Karpas-422 (cell line): ENCODE measurements around the gene TCF7L2. TPM values are rescaled to one million over a fixed set of nuclear protein-coding genes. Genes with fewer than 3 reads are reported as not detected.
A peak's percentile ranks its signal among the peaks of the same experiment; 100 is the strongest.

Source experiments
- DNase-seq: peaks from one replicate; pipeline ENCODE4 v3.0.0-alpha.2; 2015
- H2AFZ ChIP-seq: fragments of 200-600 bp; sonication (generic); 2 replicates; pipeline ENCODE4 v1.6.1; 2014; ENCODE audit warnings: antibody characterized with exemption, low read length, mixed read lengths
- H3K27ac ChIP-seq: fragments of 200-600 bp; sonication (generic); 2 replicates; pipeline ENCODE4 v1.5.1; 2014; ENCODE audit warnings: mild to moderate bottlenecking, low read length, moderate library complexity
- H3K27me3 ChIP-seq: fragments of 200-600 bp; sonication (generic); 2 replicates; pipeline ENCODE4 v1.6.1; 2014; ENCODE audit warnings: low read length, mixed read lengths
- H3K36me3 ChIP-seq: fragments of 200-600 bp; sonication (generic); 2 replicates; pipeline ENCODE4 v1.6.1; 2014; ENCODE audit warnings: low read length, mixed read lengths; ENCODE audit not compliant: insufficient read depth
- H3K4me1 ChIP-seq: fragments of 200-600 bp; sonication (generic); 2 replicates; pipeline ENCODE4 v1.6.1; 2014; ENCODE audit warnings: mild to moderate bottlenecking, low read length, mixed read lengths
- H3K4me2 ChIP-seq: fragments of 200-600 bp; sonication (generic); 2 replicates; pipeline ENCODE4 v1.6.1; 2014; ENCODE audit warnings: low read length, low read depth, mild to moderate bottlenecking; ENCODE audit not compliant: poor library complexity, severe bottlenecking
- H3K4me3 ChIP-seq: fragments of 200-600 bp; sonication (generic); 2 replicates; pipeline ENCODE4 v1.5.1; 2014; ENCODE audit warnings: mild to moderate bottlenecking, antibody characterized with exemption, low read length, mixed read lengths
- H3K79me2 ChIP-seq: fragments of 200-600 bp; sonication (generic); 2 replicates; pipeline ENCODE4 v1.6.1; 2014; ENCODE audit warnings: mild to moderate bottlenecking, low read length, mixed read lengths
- H3K9ac ChIP-seq: fragments of 200-600 bp; sonication (generic); 2 replicates; pipeline ENCODE4 v1.6.0; 2014; ENCODE audit warnings: low read length
- H3K9me2 ChIP-seq: fragments of 200-600 bp; sonication (generic), shearing (Covaris generic); replicated peaks from 2 replicates; pipeline ENCODE4 v1.6.0; 2014; ENCODE audit warnings: mild to moderate bottlenecking, low read length, moderate library complexity; ENCODE audit not compliant: insufficient read depth
- H3K9me3 ChIP-seq: fragments of 300-700, 200-600 bp; sonication (generic); 2 replicates; pipeline ENCODE4 v1.6.1; 2014; ENCODE audit warnings: low read length, mixed read lengths
- H4K20me1 ChIP-seq: fragments of 200-600 bp; sonication (generic); 2 replicates; pipeline ENCODE4 v1.6.1; 2014; ENCODE audit warnings: mild to moderate bottlenecking, antibody characterized with exemption, low read length, low read depth; ENCODE audit not compliant: insufficient read depth
- total RNA-seq: library from RNA; depleted of rRNA; stranded (reverse); fragments of >200 nt; shearing (Covaris generic); gene quantifications from 2 replicates; pipeline ENCODE4 v1.2.3, GENCODE V29; 2014; ENCODE audit warnings: low replicate concordance

TCF7L2 gene
- total RNA-seq, 1 experiment from 2014 or later, result not detected

- Histone ChIP-seq H3K36me3 (no peaks in the 10 kb centered on the region), H3K4me2 (no peak overlapping the region), H3K79me2 (no peaks in the 10 kb centered on the region), H3K9me3 (no peaks in the 10 kb centered on the region), H4K20me1 (no peaks in the 10 kb centered on the region), H3K4me3 (no peak overlapping the region), H3K9me2 (no peaks in the 10 kb centered on the region), H2AFZ (no peak overlapping the region), H3K9ac (no peak overlapping the region), H3K27ac (no peak overlapping the region), H3K27me3 (no peaks in the 10 kb centered on the region), H3K4me1 (no peaks in the 10 kb centered on the region)
- DNase-seq, result no peak
Measured at GRCh38 chr10:112927980-112928379, 22.1 kb upstream of the TCF7L2 start.

DNA sequence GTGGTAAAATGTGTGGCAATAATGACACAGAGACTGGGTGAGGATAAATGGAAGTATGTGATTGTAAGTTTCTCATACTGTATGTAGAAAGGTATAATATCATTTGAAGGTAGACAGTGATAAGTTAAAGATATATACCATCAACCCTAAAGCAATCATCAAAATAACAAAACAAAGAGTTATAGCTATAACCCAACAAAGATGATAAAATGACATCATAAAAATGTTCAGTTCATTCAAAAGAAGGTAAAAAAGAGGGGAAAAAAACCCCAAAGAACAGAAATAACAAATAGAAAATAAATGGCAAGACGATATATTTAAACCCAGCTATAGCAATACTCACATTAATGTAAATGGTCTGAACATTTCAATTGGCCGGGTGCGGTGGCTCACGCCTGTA is 17.4 kb upstream of the TCF7L2 start:
- Histone ChIP-seq H3K4me3 (no peak overlapping the region), H3K36me3 (no peaks in the 10 kb centered on the region), H3K79me2 (no peaks in the 10 kb centered on the region), H3K27me3 (no peaks in the 10 kb centered on the region), H4K20me1 (no peaks in the 10 kb centered on the region), H3K4me2 (no peak overlapping the region), H3K9ac (no peak overlapping the region), H3K9me3 (no peaks in the 10 kb centered on the region), H3K27ac (no peak overlapping the region), H3K9me2 (no peaks in the 10 kb centered on the region), H3K4me1 (no peaks in the 10 kb centered on the region), H2AFZ (no peak overlapping the region)
- DNase-seq, result no peak

- H3K27ac ChIP-seq, result no peak overlapping the region
- no peak overlapping the region for H3K4me3 ChIP-seq
- no peaks in the 10 kb centered on the region for H3K9me3 ChIP-seq
- no peaks in the 10 kb centered on the region for H3K36me3 ChIP-seq
- H3K9me2 ChIP-seq, result no peaks in the 10 kb centered on the region
- DNase-seq, result no peak
- no peaks in the 10 kb centered on the region for H3K27me3 ChIP-seq
- H3K4me2 ChIP-seq, result no peak overlapping the region
- H2AFZ ChIP-seq, result no peak overlapping the region
- no peaks in the 10 kb centered on the region for H4K20me1 ChIP-seq
- no peaks in the 10 kb centered on the region for H3K79me2 ChIP-seq
- no peaks in the 10 kb centered on the region for H3K4me1 ChIP-seq
- H3K9ac ChIP-seq, result no peak overlapping the region
Measured at GRCh38 chr10:112934193-112934592, 15.9 kb upstream of the TCF7L2 start.

GRCh38 chr10:112938808-112939482 is 11.1 kb upstream of the TCF7L2 start:
- Histone ChIP-seq H3K4me3 (no peak overlapping the region), H3K4me2 (no peak overlapping the region), H3K9me3 (no peaks in the 10 kb centered on the region), H3K27ac (no peak overlapping the region), H3K9ac (no peak overlapping the region), H4K20me1 (no peaks in the 10 kb centered on the region), H3K36me3 (no peaks in the 10 kb centered on the region), H3K79me2 (no peaks in the 10 kb centered on the region), H3K27me3 (no peaks in the 10 kb centered on the region), H2AFZ (no peak overlapping the region), H3K9me2 (no peaks in the 10 kb centered on the region), H3K4me1 (no peaks in the 10 kb centered on the region)
- no peak for DNase-seq

DNA sequence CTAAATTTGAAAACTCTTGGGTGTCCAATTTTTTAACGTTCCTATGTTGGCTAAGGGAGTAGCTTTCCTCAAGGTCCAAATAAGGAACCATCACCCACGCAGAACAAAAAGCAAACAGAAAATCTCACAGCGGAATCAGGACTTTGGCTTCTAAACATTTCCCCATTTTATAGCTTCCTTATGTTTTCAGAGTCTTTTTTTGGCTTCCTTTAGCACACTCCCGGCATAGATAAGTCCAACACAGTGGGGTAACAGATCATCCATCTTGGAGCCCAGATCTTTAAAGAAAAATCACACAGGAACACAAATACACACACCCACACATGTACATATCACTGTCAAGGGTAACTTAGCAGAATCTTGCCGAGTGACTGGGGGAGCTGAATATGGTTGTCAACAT is 4.2 kb upstream of the TCF7L2 start:
- H3K9me3 ChIP-seq, result no peaks in the 10 kb centered on the region
- no peak overlapping the region for H3K4me2 ChIP-seq
- no peaks in the 10 kb centered on the region for H3K27me3 ChIP-seq
- H3K79me2 ChIP-seq, result no peaks in the 10 kb centered on the region
- H3K9me2 ChIP-seq, result no peaks in the 10 kb centered on the region
- H3K4me3 ChIP-seq, result no peak overlapping the region
- no peak for DNase-seq
- H3K9ac ChIP-seq, result no peak overlapping the region
- no peaks in the 10 kb centered on the region for H4K20me1 ChIP-seq
- H3K4me1 ChIP-seq, result peaks cover 3% of the 10 kb centered on the region
- H2AFZ ChIP-seq, result no peak overlapping the region
- no peak overlapping the region for H3K27ac ChIP-seq
- H3K36me3 ChIP-seq, result no peaks in the 10 kb centered on the region

DNA sequence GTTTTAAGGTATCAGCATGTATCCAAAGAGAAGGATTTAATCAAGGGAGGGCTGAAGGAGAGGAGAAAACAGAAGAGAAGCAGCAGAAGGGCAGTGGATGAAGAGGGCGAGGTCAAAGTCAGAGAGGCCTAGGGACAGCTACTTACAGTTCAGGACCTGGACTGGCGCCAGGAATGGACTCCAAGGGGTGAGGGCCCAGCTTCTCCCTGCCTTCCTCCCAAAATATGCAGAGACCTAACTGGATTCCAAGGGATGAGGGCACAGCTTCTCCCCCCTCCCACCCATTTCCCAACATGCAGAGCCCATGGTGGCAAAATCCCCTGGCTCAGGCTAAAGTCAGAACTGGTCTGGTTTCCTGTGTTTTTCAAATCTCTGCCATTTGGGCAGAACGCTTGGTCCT is 3.4 kb upstream of the TCF7L2 start:
- H3K4me1 ChIP-seq, result peaks cover 3% of the 10 kb centered on the region
- no peaks in the 10 kb centered on the region for H3K9me2 ChIP-seq
- no peaks in the 10 kb centered on the region for H4K20me1 ChIP-seq
- no peak overlapping the region for H2AFZ ChIP-seq
- no peak for DNase-seq
- no peaks in the 10 kb centered on the region for H3K27me3 ChIP-seq
- no peak overlapping the region for H3K27ac ChIP-seq
- no peak overlapping the region for H3K9ac ChIP-seq
- H3K9me3 ChIP-seq, result no peaks in the 10 kb centered on the region
- no peak overlapping the region for H3K4me3 ChIP-seq
- H3K4me2 ChIP-seq, result no peak overlapping the region
- H3K79me2 ChIP-seq, result no peaks in the 10 kb centered on the region
- no peaks in the 10 kb centered on the region for H3K36me3 ChIP-seq

DNA sequence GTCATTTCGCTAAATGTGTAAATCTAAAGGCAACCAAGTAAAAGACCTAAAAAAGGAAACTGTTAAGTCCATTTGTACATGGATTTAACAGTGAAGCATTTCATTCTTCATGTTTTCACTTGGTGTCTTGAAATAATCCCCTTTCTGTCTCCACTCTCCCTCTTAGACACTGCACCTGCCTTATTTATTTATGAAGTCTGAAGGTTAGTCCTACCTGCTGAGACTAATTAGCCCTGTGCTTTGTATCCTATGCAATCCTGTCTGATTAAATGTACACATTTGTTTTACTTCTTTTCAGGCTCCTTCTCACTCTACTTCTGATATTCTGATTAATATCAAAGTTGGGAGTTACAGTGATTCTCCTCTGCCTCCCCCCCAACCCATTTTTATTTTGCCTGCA is 1.9 kb upstream of the TCF7L2 start:
- Histone ChIP-seq H3K4me1 (peaks cover 3% of the 10 kb centered on the region), H3K27me3 (no peaks in the 10 kb centered on the region), H3K4me2 (no peak overlapping the region), H3K27ac (no peak overlapping the region), H3K4me3 (no peak overlapping the region), H3K9me3 (no peaks in the 10 kb centered on the region), H3K9me2 (no peaks in the 10 kb centered on the region), H3K79me2 (no peaks in the 10 kb centered on the region), H3K36me3 (no peaks in the 10 kb centered on the region), H2AFZ (no peak overlapping the region), H3K9ac (no peak overlapping the region), H4K20me1 (no peaks in the 10 kb centered on the region)
- DNase-seq, result no peak

GRCh38 chr10:112949143-112949823 is 764 bp upstream of the TCF7L2 start:
- H3K36me3 ChIP-seq, result no peaks in the 10 kb centered on the region
- H3K27ac ChIP-seq, result no peak overlapping the region
- H3K9me2 ChIP-seq, result no peaks in the 10 kb centered on the region
- H3K4me1 ChIP-seq, result peaks cover 3% of the 10 kb centered on the region
- H3K4me2 ChIP-seq, result peak overlapping the region; percentile 61
- DNase-seq, result no peak
- no peaks in the 10 kb centered on the region for H3K9me3 ChIP-seq
- no peaks in the 10 kb centered on the region for H4K20me1 ChIP-seq
- no peaks in the 10 kb centered on the region for H3K79me2 ChIP-seq
- no peak overlapping the region for H2AFZ ChIP-seq
- H3K9ac ChIP-seq, result peak overlapping the region; percentile 39; the same call in 1 of the 2 replicates
- H3K27me3 ChIP-seq, result no peaks in the 10 kb centered on the region
- H3K4me3 ChIP-seq, result peak overlapping the region; percentile 49; the same call in 1 of the 2 replicates
